ENCODE measurements around the gene CLCN7. TPM values are rescaled to one million over a fixed set of nuclear protein-coding genes. Genes with fewer than 3 reads are reported as not detected.

Gene CLCN7
- total and polyA plus RNA-seq, 4 donors = 61.1 to 119 (median 88.0) TPM

DNA sequence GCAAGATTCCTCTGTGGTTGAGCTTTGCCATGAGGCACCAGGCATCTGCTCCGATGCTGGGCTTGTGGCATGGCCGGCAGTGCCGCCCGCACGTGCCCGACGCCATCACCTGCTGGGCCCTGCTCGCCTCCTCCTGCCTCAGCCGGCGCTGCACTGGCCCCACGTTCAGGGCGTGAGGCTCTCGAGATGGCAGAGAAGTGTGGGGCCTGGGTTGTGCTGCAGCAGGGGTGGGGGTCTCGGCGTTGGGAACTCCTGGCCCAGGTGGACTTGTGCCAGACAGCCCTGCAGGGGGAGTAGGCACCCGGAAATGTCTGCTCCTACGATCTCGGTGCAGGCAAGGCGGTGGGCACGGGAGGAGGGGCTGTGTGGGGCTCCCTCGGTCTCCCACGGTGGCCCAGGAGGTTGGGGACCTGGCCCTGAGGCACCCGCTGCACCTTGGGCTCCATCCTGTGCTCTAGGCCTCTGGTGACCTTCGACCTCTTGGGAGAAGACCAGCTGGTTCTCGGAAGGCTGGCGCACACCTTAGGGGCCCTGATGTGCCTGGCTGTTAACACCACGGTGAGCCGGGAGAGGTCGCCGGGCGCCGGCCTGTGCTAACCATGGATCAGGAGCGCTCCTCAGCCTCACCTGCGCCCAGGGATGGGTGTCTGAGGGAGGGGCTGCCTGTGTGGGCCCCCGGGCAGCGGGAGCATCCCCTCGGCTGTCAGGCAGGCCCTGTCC, 31.8 kb upstream of the CLCN7 start:
- Histone ChIP-seq H3K4me3 (no peak overlapping the region), H3K9me3 (ENCODE audit: control insufficient read depth in 4 of 4, insufficient read depth in 3 of 4, low read length in 3 of 4) (no peaks in the 10 kb centered on the region), H3K27me3 (ENCODE audit: control insufficient read depth in 3 of 3, insufficient read depth in 3 of 3, low read length in 2 of 3) (no peaks in the 10 kb centered on the region), H3K4me1 (ENCODE audit: control insufficient read depth in 5 of 5, insufficient read depth in 5 of 5, low read length in 5 of 5) (peaks cover 0 to 14% (median 3%) of the 10 kb centered on the region in 5 donors), H3K36me3 (ENCODE audit: control insufficient read depth in 4 of 4, insufficient read depth in 4 of 4, low read length in 4 of 4) (peaks cover 5 to 60% (median 16%) of the 10 kb centered on the region in 4 donors), H3K9ac (ENCODE audit: insufficient read depth in 1 of 2, low read length in 2 of 2) (no peak overlapping the region), H3K27ac (ENCODE audit: low read depth in 1 of 2, low read length in 1 of 2) (no peak overlapping the region)
- DNase-seq (no peak), ATAC-seq (ENCODE audit: insufficient read depth, low FRiP score) (no peak)
- 95 to 96% methylated on average over 37 of the region's 37 CpGs for WGBS, 2 donors
- TF ChIP-seq, protein P1, sequence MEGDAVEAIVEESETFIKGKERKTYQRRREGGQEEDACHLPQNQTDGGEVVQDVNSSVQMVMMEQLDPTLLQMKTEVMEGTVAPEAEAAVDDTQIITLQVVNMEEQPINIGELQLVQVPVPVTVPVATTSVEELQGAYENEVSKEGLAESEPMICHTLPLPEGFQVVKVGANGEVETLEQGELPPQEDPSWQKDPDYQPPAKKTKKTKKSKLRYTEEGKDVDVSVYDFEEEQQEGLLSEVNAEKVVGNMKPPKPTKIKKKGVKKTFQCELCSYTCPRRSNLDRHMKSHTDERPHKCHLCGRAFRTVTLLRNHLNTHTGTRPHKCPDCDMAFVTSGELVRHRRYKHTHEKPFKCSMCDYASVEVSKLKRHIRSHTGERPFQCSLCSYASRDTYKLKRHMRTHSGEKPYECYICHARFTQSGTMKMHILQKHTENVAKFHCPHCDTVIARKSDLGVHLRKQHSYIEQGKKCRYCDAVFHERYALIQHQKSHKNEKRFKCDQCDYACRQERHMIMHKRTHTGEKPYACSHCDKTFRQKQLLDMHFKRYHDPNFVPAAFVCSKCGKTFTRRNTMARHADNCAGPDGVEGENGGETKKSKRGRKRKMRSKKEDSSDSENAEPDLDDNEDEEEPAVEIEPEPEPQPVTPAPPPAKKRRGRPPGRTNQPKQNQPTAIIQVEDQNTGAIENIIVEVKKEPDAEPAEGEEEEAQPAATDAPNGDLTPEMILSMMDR (IDR thresholded peaks at IDR 0.05; ENCODE audit: control extremely low read depth, extremely low read depth) = no peak

DNA sequence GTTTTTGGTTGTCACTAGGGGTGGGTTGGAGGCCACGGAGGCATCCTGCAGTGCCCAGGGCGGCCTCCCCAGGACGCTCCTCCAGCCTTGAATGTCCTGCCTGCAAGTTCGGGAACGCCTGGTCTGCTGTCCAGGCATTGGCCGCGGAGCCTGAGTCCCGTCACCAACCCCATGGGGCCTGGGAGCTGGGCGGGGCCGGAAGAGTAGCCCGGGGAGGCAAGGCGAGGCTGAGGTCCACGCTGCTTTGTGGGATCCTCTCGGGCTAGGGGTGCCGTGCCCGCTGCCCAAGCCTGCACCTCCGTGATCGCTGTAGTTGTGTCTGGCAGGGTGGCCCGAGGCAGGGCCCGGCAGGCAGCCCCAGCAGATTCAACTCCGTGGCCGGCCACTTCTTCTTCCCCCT, 31.1 kb upstream of the CLCN7 start:
- no peak for ATAC-seq (ENCODE audit: insufficient read depth, low FRiP score)
- peaks cover 6 to 64% (median 13%) of the 10 kb centered on the region in 4 donors for H3K36me3 ChIP-seq (ENCODE audit: control insufficient read depth in 4 of 4, insufficient read depth in 4 of 4, low read length in 4 of 4)
- TF ChIP-seq, protein P1 (IDR thresholded peaks at IDR 0.05; ENCODE audit: control extremely low read depth, extremely low read depth) = no peak

DNA sequence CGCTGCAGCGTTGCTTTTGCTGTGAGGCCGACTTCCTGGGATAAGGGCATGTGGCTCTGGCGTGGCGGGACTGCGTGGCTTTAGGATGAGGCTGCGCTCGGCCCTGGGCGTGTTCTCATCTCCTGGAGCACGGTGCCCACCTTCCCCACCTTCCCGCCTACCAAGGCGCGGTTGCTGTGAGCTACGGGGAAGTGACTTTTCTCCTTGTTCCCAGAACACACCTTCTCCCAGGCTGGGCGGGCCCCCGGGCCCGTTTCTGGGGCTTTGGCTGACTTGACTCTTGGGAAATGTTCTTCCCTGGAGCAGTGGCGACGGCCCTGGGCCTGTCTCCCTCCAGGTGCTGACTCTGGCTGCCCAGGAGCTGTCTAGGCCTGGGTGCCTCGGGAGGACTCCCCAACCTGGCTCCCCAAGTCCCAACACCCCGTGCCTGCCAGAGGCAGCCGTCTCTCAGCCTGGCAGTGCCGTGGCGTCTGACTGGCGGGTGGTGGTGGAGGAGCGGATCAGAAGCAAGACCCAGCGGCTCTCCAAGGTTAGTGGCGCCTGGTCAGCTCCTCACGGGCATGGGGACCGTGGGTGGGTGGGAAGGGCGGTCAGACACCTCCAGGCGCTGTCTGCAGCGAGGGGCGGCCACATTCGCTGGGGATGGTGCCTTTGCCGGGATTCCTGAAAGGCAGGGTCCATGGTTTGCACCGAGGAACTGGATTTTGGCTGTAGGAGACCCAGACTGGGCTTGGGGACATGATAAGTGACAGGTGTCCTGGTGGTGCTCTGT, 30.4 kb upstream of the CLCN7 start:
- 95 to 96% methylated on average over 36 to 37 of the region's 37 CpGs for WGBS, 2 donors
- Histone ChIP-seq H3K27me3 (ENCODE audit: control insufficient read depth in 3 of 3, insufficient read depth in 3 of 3, low read length in 2 of 3) (no peaks in the 10 kb centered on the region), H3K4me1 (ENCODE audit: control insufficient read depth in 5 of 5, insufficient read depth in 5 of 5, low read length in 5 of 5) (peaks cover 0 to 8% (median 3%) of the 10 kb centered on the region in 5 donors), H3K9ac (ENCODE audit: insufficient read depth in 1 of 2, low read length in 2 of 2) (no peak overlapping the region), H3K4me3 (no peak overlapping the region), H3K9me3 (ENCODE audit: control insufficient read depth in 4 of 4, insufficient read depth in 3 of 4, low read length in 3 of 4) (no peaks in the 10 kb centered on the region), H3K36me3 (ENCODE audit: control insufficient read depth in 4 of 4, insufficient read depth in 4 of 4, low read length in 4 of 4) (peaks cover 6 to 65% (median 14%) of the 10 kb centered on the region in 4 donors), H3K27ac (ENCODE audit: low read depth in 1 of 2, low read length in 1 of 2) (no peak overlapping the region)
- TF ChIP-seq, protein P1 (IDR thresholded peaks at IDR 0.05; ENCODE audit: control extremely low read depth, extremely low read depth) = no peak
- ATAC-seq (ENCODE audit: insufficient read depth, low FRiP score) (no peak), DNase-seq (no peak)

More for the DNA sequence above, 31.1 kb upstream of the CLCN7 start:
- Histone ChIP-seq H3K4me3 (no peak overlapping the region), H3K27ac (ENCODE audit: low read depth in 1 of 2, low read length in 1 of 2) (no peak overlapping the region), H3K9me3 (ENCODE audit: control insufficient read depth in 4 of 4, insufficient read depth in 3 of 4, low read length in 3 of 4) (no peaks in the 10 kb centered on the region), H3K4me1 (ENCODE audit: control insufficient read depth in 5 of 5, insufficient read depth in 5 of 5, low read length in 5 of 5) (peaks cover 0 to 9% (median 3%) of the 10 kb centered on the region in 5 donors), H3K27me3 (ENCODE audit: control insufficient read depth in 3 of 3, insufficient read depth in 3 of 3, low read length in 2 of 3) (no peaks in the 10 kb centered on the region), H3K9ac (ENCODE audit: insufficient read depth in 1 of 2, low read length in 2 of 2) (no peak overlapping the region)
- DNase-seq = no peak
- 96 to 97% methylated on average over 22 of the region's 22 CpGs for WGBS, 2 donors

Data from lung (tissue), 12 donors.